Activated CD4-positive, alpha-beta memory T cell treated with anti-CD3 and anti-CD28 coated beads for 36 hours (primary cell): ENCODE results near the gene DCLK2. TPM values are rescaled to one million over a fixed set of nuclear protein-coding genes. Genes with fewer than 3 reads are reported as not detected.
"Not testable (repeated sequence)": the region's sequence is repeated elsewhere in the genome, so short reads cannot be mapped to it uniquely, and the experiment has no call there.

ENCODE experiments used
- CTCF ChIA-PET: fragments of 350-600 bp; sonication (Branson Sonifier 250); formaldehyde crosslinking; loops from one replicate; lab custom pipeline; 2021; ENCODE audit warnings: antibody characterized with exemption, inconsistent platforms; lab: Charles Lee
- POLR2A ChIA-PET: fragments of 350-600 bp; sonication (Branson Sonifier 250); formaldehyde crosslinking; loops from one replicate; lab custom pipeline; 2021; ENCODE audit warnings: antibody characterized with exemption; lab: Charles Lee
- DNase-seq: peaks from one replicate; pipeline ENCODE4 v3.0.0-alpha.2; 2020
- H3K27ac Mint-ChIP-seq: one replicate; pipeline ENCODE4 v1.8.0; 2021; ENCODE audit warnings: mixed read lengths
- H3K27me3 Mint-ChIP-seq: one replicate; pipeline ENCODE4 v1.8.0; 2021; ENCODE audit warnings: mixed read lengths
- H3K36me3 Mint-ChIP-seq: one replicate; pipeline ENCODE4 v1.8.0; 2021; ENCODE audit warnings: mixed read lengths
- H3K4me1 Mint-ChIP-seq: one replicate; pipeline ENCODE4 v1.8.0; 2021; ENCODE audit warnings: low read depth, mixed read lengths
- H3K4me3 Mint-ChIP-seq: one replicate; pipeline ENCODE4 v1.8.0; 2021; ENCODE audit warnings: mild to moderate bottlenecking, mixed read lengths
- H3K9me3 Mint-ChIP-seq: one replicate; pipeline ENCODE4 v1.8.0; 2021; ENCODE audit warnings: mixed read lengths
- intact Hi-C: fragments of 100-400 bp; cut with micrococcal nuclease; formaldehyde crosslinking; loops from one replicate; pipeline ENCODE4 v1.15.1; 2023
- total RNA-seq, 2 experiments: library from RNA; stranded (reverse); gene quantifications; one replicate each; pipeline ENCODE4 v1.2.3, GENCODE V29; 2021

DCLK2 gene
- total RNA-seq, 2 experiments from 2014 or later: not detected

DNA sequence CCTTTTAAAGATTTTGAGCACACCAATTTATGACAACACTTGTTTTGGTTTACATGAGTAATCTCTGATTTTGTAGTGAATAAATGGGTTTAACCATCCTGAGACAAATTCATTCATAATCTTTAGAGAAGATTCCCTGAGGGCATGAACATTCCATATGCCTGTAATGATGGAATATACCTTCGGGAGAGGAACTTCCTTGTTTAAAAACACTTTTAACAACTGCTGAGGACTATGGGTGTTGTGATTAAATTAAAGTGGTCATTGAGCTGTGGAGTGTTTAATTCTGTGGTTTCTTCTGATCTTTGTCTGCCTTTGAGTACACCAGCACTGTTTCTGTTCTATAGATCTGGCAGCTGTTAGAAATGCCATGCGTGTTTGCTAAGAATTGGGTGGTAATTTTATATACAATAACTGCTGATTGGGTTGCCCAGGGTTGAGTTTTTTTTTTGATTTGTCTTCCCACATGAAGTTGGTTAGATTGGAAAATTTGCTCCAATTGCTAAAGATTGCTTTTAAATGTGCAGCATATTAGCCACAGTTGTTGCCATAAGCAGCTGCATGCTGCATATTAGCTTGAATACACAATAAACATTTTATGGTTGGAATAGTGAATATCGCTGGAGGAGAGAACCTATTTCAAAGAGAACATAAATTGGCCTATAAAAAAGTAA, 86.8 kb downstream of the DCLK2 start:
- Mint-ChIP-seq H3K27me3 (no peaks in the 10 kb centered on the region), H3K9me3 (no peaks in the 10 kb centered on the region), H3K27ac (no peak overlapping the region), H3K36me3 (no peaks in the 10 kb centered on the region), H3K4me1 (no peaks in the 10 kb centered on the region), H3K4me3 (no peak overlapping the region)
- CTCF ChIA-PET: interaction anchor here (0.6 kb wide), 1 partner anchor 407 kb away, joined by 3 read pairs; no protein-coding TSS in a partner anchor
- POLR2A ChIA-PET: no interaction called here
- intact Hi-C loops: no loop called here
- no peak for DNase-seq

DNA sequence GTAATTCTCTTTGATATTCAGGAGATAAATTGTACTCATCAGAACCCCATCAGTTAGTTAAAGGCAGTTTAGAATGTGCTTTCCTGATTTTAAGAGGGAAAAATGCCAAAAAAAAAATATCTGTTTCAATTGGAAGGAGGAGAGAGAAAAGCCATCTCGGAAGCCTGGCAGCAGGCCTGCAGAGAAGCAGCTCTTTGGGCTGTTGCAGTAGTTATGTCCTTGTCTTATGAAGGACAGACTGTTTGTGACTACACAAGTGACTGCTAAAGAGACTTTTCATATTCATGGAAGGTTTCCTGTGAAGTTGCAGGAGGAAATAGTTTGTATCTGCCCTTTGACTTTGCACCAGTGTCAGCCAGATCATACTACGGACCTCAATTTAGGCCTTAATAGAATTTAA, 88.8 kb downstream of the DCLK2 start:
- H3K4me3 Mint-ChIP-seq: no peak overlapping the region

DNA sequence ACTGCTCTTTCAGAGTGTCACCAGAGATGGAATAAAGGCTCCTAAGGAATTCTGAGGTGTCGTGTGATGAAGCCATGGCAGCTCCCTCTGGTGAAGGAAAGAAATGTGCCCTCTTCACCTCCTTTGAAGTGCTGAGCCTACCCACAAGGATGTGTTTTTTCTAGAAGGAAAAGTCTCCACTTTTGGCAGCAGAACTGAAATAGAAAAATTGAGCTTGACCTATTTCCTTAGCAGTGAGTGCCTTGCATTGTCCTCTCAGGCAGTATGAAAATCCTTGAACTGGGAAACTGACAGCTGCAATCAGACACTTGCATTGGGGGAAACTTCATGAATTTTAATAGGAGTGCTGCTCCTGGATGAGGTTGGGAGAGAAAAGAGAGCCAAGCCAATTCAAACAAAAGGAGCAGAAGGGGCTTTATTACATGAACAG, 95.2 kb downstream of the DCLK2 start:
- H3K4me1 Mint-ChIP-seq: no peaks in the 10 kb centered on the region
- no peak overlapping the region for H3K27ac Mint-ChIP-seq
- CTCF ChIA-PET: interaction anchor here (1.3 kb wide), 1 partner anchor 70 kb away, joined by 4 read pairs; no protein-coding TSS in a partner anchor
- no peaks in the 10 kb centered on the region for H3K9me3 Mint-ChIP-seq
- no peak overlapping the region for H3K4me3 Mint-ChIP-seq
- intact Hi-C loops: no loop called here
- DNase-seq: no peak
- no peaks in the 10 kb centered on the region for H3K27me3 Mint-ChIP-seq
- POLR2A ChIA-PET: no interaction called here
- H3K36me3 Mint-ChIP-seq: no peaks in the 10 kb centered on the region

More for the DNA sequence above, 88.8 kb downstream of the DCLK2 start:
- H3K27me3 Mint-ChIP-seq: no peaks in the 10 kb centered on the region
- CTCF ChIA-PET: no interaction called here
- no peaks in the 10 kb centered on the region for H3K4me1 Mint-ChIP-seq
- H3K36me3 Mint-ChIP-seq: no peaks in the 10 kb centered on the region
- no peak for DNase-seq
- POLR2A ChIA-PET: no interaction called here
- H3K27ac Mint-ChIP-seq: no peak overlapping the region
- no peaks in the 10 kb centered on the region for H3K9me3 Mint-ChIP-seq
- intact Hi-C loops: no loop called here

DNA sequence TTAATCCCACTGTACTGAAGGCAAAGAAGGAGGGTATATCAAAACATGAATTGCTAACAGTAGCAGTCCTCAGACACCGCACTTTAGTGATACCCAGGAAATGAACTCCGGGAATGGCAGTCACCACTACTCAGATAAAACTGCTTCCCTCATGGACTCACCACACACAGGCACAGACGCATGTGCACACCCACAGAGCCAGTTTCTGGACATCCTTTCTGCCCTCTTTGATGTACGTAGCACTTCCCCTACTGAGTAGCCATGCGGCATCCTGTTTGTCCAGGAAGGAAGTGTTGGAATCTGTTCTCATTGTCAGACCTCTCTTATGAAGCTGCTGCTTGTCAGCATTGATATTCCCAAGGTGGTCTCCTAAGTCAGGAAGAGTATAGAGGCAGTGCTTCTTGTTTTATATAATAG, 95.7 kb downstream of the DCLK2 start:
- Mint-ChIP-seq H3K27ac (no peak overlapping the region), H3K4me1 (no peaks in the 10 kb centered on the region), H3K27me3 (no peaks in the 10 kb centered on the region), H3K4me3 (no peak overlapping the region), H3K9me3 (no peaks in the 10 kb centered on the region), H3K36me3 (no peaks in the 10 kb centered on the region)
- intact Hi-C loops: no loop called here
- ChIA-PET POLR2A (no interaction called here), CTCF (interaction anchor here (1.3 kb wide), 1 partner anchor 69 kb away, joined by 4 read pairs; no protein-coding TSS in a partner anchor)
- no peak for DNase-seq

DNA sequence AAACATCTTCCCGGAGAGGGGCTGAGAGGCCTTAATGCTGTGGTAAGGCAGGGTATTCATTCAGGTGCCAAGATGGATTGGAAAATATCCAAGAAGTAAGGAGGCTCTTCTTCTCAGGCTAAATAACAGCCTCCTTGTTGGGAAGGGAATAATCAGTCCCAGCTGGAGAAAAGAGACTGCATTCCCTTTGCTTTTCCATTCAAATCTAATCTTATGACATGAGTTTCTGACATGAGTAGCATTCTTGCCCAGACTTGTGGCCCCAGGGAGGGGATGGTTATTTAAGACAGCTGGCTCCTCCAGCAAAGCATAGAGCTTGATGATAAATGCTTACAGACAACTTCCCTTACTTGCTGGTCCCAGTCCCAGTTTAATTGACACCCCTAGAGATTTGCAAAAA, 98.3 kb downstream of the DCLK2 start:
- POLR2A ChIA-PET: no interaction called here
- H3K4me1 Mint-ChIP-seq: no peaks in the 10 kb centered on the region
- H3K4me3 Mint-ChIP-seq: no peak overlapping the region
- intact Hi-C loops: no loop called here
- no peak for DNase-seq
- CTCF ChIA-PET: interaction anchor here (0.6 kb wide), 1 partner anchor 66 kb away, joined by 3 read pairs; no protein-coding TSS in a partner anchor
- H3K9me3 Mint-ChIP-seq: no peaks in the 10 kb centered on the region
- peaks cover 4% of the 10 kb centered on the region for H3K27me3 Mint-ChIP-seq
- no peak overlapping the region for H3K27ac Mint-ChIP-seq
- H3K36me3 Mint-ChIP-seq: no peaks in the 10 kb centered on the region

DNA sequence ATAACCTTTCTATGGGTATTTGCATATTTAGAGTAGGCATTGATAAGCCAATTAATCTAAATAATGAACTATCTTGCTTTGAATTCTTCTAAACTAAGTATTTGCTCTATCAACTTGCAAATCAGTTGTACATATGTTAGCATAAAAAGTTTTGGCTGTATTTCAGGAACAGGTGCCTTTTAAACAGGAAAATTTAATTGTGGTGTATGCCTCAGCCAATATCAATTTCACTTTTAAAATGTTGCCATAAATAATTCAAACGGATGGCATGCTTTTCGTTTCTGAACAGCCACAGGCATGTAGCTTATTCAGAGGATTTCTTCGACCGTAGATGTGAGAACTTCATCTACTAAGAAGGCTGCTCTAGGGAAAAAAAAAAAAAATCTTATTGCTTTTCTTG, 99.9 kb downstream of the DCLK2 start:
- H3K4me1 Mint-ChIP-seq: no peaks in the 10 kb centered on the region
- POLR2A ChIA-PET: no interaction called here
- no peak for DNase-seq
- no peaks in the 10 kb centered on the region for H3K36me3 Mint-ChIP-seq
- H3K4me3 Mint-ChIP-seq: no peak overlapping the region
- H3K9me3 Mint-ChIP-seq: no peaks in the 10 kb centered on the region
- intact Hi-C loops: no loop called here
- H3K27me3 Mint-ChIP-seq: peaks cover 13% of the 10 kb centered on the region
- H3K27ac Mint-ChIP-seq: no peak overlapping the region
- CTCF ChIA-PET: interaction anchor here (0.8 kb wide), 1 partner anchor 31 kb away, joined by 3 read pairs; no protein-coding TSS in a partner anchor

DNA sequence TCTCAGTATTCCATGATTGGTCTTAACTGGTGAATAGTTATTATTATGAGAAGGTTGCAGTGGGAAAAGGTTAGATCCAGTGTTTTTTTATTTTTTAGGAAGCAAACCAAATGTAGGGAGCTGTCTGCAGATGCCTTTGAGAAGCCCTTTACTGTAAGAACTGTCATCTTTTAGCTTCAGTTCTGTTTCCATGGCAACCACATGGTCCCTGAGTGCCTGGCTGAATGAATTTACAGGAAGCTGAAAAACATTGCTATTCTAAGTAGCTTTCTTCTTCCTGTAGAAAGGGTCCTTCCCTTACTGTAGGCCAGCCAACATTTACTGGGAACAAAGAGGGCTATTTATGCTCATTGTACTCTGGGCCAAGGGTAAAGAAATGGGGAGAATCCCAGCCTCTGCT, 103.3 kb downstream of the DCLK2 start:
- Mint-ChIP-seq H3K9me3 (no peaks in the 10 kb centered on the region), H3K4me3 (no peak overlapping the region)

DNA sequence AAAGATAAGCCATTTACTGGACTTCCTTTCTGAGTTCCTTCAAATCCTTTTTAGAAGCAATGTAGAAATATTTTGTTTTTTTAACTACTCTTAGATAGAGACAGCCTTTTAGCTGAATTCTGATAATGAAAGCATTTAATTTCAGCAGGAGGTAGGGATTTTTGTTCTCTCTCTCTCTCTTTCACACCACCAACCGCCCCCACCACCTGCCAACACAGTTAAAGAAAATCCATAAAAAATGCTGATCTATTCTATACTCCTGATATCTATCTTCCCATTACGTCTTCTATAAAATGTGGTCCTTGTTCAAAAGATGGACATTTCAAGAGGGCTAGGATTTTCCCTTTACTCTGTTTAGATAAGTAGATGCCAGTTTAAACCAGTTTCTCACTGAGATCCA, 104.5 kb downstream of the DCLK2 start:
- H3K27ac Mint-ChIP-seq: no peak overlapping the region
- H3K4me3 Mint-ChIP-seq: no peak overlapping the region
- CTCF ChIA-PET: no interaction called here
- no peaks in the 10 kb centered on the region for H3K4me1 Mint-ChIP-seq
- POLR2A ChIA-PET: no interaction called here
- intact Hi-C loops: no loop called here
- peaks cover 20% of the 10 kb centered on the region for H3K27me3 Mint-ChIP-seq
- no peaks in the 10 kb centered on the region for H3K9me3 Mint-ChIP-seq
- DNase-seq: no peak
- no peaks in the 10 kb centered on the region for H3K36me3 Mint-ChIP-seq

More for the DNA sequence above, 103.3 kb downstream of the DCLK2 start:
- Mint-ChIP-seq H3K27me3 (peaks cover 20% of the 10 kb centered on the region), H3K4me1 (no peaks in the 10 kb centered on the region), H3K27ac (no peak overlapping the region), H3K36me3 (no peaks in the 10 kb centered on the region)
- DNase-seq: no peak
- CTCF ChIA-PET: no interaction called here
- intact Hi-C loops: no loop called here
- POLR2A ChIA-PET: no interaction called here

DNA sequence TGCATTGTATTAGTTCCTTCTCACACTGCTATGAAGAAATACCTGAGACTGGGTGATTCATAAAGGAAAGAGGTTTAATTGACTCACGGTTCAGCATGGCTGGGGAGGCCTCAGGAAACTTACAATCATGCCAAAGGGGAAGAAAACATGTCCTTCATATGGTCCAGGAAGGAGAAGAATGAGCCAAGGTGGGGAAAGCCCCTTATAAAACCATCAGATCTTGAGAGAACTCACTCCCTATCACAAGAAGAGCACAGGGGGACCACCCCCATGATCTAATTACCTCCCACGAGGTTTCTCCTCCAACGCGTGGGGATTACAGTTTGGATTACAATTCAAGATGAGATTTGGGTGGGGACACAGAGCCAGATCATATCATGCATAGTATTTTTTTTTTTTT, 106.8 kb downstream of the DCLK2 start:
- POLR2A ChIA-PET, intact Hi-C loops, H3K27ac Mint-ChIP-seq, DNase-seq, H3K36me3 Mint-ChIP-seq, H3K4me1 Mint-ChIP-seq, H3K9me3 Mint-ChIP-seq, H3K4me3 Mint-ChIP-seq: not testable (repeated sequence)
- CTCF ChIA-PET: interaction anchor here (1.4 kb wide), 1 partner anchor 58 kb away, joined by 3 read pairs; no protein-coding TSS in a partner anchor
- H3K27me3 Mint-ChIP-seq: peaks cover 20% of the 10 kb centered on the region

DNA sequence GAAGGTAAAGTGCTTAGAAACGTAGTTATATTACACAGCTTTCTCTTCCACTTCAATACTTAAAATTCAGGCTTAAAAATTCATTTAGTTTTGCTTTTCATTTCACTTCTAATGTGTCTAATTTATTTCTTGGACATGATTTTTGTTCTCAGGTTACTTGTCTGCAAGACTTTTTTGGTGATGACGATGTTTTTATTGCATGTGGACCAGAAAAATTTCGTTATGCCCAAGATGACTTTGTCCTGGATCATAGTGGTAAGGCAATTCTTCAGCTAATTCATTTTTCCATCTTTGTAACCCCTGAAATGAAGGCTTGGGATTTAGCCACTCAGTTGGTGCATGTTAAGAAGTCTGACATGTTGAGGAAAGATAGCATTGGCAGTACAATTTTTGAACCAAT, 114.7 kb downstream of the DCLK2 start:
- intact Hi-C loops: no loop called here
- no peaks in the 10 kb centered on the region for H3K9me3 Mint-ChIP-seq
- ChIA-PET POLR2A (no interaction called here), CTCF (no interaction called here)
- H3K4me3 Mint-ChIP-seq: no peak overlapping the region
- no peak for DNase-seq
- H3K27ac Mint-ChIP-seq: no peak overlapping the region
- H3K4me1 Mint-ChIP-seq: no peaks in the 10 kb centered on the region
- H3K36me3 Mint-ChIP-seq: no peaks in the 10 kb centered on the region
- no peaks in the 10 kb centered on the region for H3K27me3 Mint-ChIP-seq

DNA sequence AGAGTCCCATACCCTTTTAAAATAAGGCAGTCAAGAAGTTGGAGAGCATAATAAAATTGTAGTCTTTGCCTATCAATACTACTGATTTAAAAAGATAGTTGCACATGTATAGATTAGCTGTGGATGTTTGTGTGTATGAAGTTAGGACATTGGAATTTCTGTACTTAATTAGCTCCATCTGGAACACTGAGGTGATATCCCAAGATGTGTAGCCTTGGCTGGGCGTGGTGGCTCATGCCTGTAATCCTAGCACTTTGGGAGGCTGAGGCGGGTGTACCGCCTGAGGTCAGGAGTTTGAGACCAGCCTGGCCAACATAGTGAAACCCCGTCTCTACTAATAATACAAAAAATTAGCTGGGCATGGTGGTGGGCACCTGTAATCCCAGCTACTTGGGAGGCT, 119.0 kb downstream of the DCLK2 start:
- intact Hi-C loops, H3K9me3 Mint-ChIP-seq, POLR2A ChIA-PET, H3K4me3 Mint-ChIP-seq, DNase-seq, H3K4me1 Mint-ChIP-seq, H3K36me3 Mint-ChIP-seq, H3K27ac Mint-ChIP-seq, CTCF ChIA-PET, H3K27me3 Mint-ChIP-seq: not testable (repeated sequence)

DNA sequence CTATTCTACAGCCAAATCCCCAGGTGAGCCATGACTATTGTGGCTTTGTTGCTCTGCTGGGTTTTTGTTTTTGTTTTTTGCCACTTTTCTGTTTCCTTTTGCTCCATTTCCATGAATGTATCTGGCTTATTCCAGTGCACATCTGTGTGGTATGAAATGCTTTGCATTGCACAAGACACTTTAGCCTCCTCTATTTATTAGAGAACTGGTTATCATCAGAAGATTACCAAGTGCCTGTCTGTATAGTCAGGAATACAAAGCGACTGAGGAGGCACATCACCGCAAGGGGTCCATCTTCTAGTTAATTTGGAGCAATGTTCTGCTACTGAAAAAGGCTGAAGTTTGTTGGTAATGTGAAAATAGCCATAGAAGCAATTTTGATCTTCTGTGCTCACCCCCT, 120.8 kb downstream of the DCLK2 start:
- no peak overlapping the region for H3K4me3 Mint-ChIP-seq
- no peak overlapping the region for H3K27ac Mint-ChIP-seq
- intact Hi-C loops: no loop called here
- H3K27me3 Mint-ChIP-seq: peaks cover 8% of the 10 kb centered on the region
- no peak for DNase-seq
- POLR2A ChIA-PET: no interaction called here
- no peaks in the 10 kb centered on the region for H3K9me3 Mint-ChIP-seq
- H3K36me3 Mint-ChIP-seq: no peaks in the 10 kb centered on the region
- CTCF ChIA-PET: no interaction called here
- H3K4me1 Mint-ChIP-seq: no peaks in the 10 kb centered on the region

DNA sequence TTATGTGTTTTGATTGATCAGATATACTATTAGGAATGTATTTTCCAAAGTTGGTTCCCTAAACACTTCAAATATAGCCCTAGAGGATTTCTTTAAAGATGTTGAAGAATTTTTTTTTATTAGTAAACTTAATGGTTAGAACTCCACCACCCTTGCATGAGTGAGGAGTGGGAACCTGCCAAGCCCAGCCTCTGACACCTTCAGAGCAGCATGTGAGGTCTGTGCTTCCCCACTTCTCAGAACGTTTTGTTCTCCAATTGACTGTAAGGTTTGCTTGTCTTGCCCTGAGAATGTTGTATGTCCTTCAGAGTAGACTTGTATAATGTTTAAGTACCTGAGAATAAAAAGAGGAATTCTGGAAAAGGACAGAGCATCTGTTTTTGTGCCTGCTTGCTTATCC, 126.8 kb downstream of the DCLK2 start:
- Mint-ChIP-seq H3K4me3 (no peak overlapping the region), H3K4me1 (no peaks in the 10 kb centered on the region), H3K9me3 (no peaks in the 10 kb centered on the region), H3K27me3 (peaks cover 10% of the 10 kb centered on the region), H3K27ac (no peak overlapping the region), H3K36me3 (no peaks in the 10 kb centered on the region)
- POLR2A ChIA-PET: no interaction called here
- DNase-seq: no peak
- CTCF ChIA-PET: interaction anchor here (0.7 kb wide), 1 partner anchor 10 kb away, joined by 3 read pairs; no protein-coding TSS in a partner anchor
- intact Hi-C loops: loop anchor here (10.0 kb wide), 1 partner anchor 220 kb away; no protein-coding TSS in a partner anchor
